IMR-90 (cell line): Measurements from ENCODE around the gene C10orf95. TPM values are rescaled to one million over a fixed set of nuclear protein-coding genes. Genes with fewer than 3 reads are reported as not detected.

Experiments used
- ATAC-seq: fragments of 200-7000 bp; cut with Tn5 transposase; 2 replicates; pipeline ENCODE4 v1.9.1; 2020; ENCODE audit warnings: low read depth, mild to moderate bottlenecking, moderate library complexity
- BruUV-seq: library from RNA; stranded (reverse); fragments of 400-500 nt; replicated peaks from 2 replicates; lab custom pipeline; 2021; lab: Mats Ljungman, UMichigan
- CTCF ChIA-PET: fragments of 300-600 bp; formaldehyde crosslinking; extraction: SDS; loops from one replicate; lab custom pipeline; 2021; ENCODE audit warnings: antibody characterized with exemption; lab: Yijun Ruan, JAX
- POLR2A ChIA-PET: fragments of 300-600 bp; sonication (Branson Sonifier 250); formaldehyde crosslinking; loops from one replicate; lab custom pipeline; 2022; ENCODE audit warnings: antibody characterized with exemption; ENCODE audit not compliant: unreplicated experiment; lab: Charles Lee
- DNase-seq: peaks from one replicate; pipeline ENCODE4 v3.0.0; 2013
- H2AFZ ChIP-seq: replicated peaks from 2 replicates; pipeline ENCODE3; 2013; ENCODE audit warnings: low read length, mild to moderate bottlenecking; ENCODE audit not compliant: poor library complexity
- H2AK5ac ChIP-seq: 2 replicates; pipeline ENCODE4 v1.6.1; 2013; ENCODE audit warnings: low read depth, low read length, inconsistent platforms
- H2AK9ac ChIP-seq: replicated peaks from 2 replicates; pipeline ENCODE3; 2013; ENCODE audit warnings: mild to moderate bottlenecking, low read depth, low read length, moderate library complexity; ENCODE audit not compliant: poor library complexity
- H2BK120ac ChIP-seq: 2 replicates; pipeline ENCODE4 v1.6.1; 2013; ENCODE audit warnings: low read depth, low read length, inconsistent platforms
- H2BK15ac ChIP-seq: 3 replicates; pipeline ENCODE4 v1.6.1; 2013; ENCODE audit warnings: low read depth, low read length, inconsistent platforms
- H2BK20ac ChIP-seq: 2 replicates; pipeline ENCODE4 v1.6.1; 2013; ENCODE audit warnings: low read depth, mild to moderate bottlenecking, inconsistent platforms, low read length, moderate library complexity
- H2BK5ac ChIP-seq: 2 replicates; pipeline ENCODE4 v1.6.1; 2013; ENCODE audit warnings: mild to moderate bottlenecking, low read depth, low read length, inconsistent platforms; ENCODE audit not compliant: poor library complexity, severe bottlenecking
- H3K14ac ChIP-seq: replicated peaks from 2 replicates; pipeline ENCODE4 v1.6.1; 2013; ENCODE audit warnings: low read depth, low read length, inconsistent platforms
- H3K18ac ChIP-seq: 2 replicates; pipeline ENCODE4 v1.6.1; 2013; ENCODE audit warnings: low read depth, low read length, control low read depth
- H3K23ac ChIP-seq: 2 replicates; pipeline ENCODE4 v1.6.1; 2013; ENCODE audit warnings: low read depth, low read length, inconsistent platforms
- H3K27ac ChIP-seq: 2 replicates; pipeline ENCODE4 v1.5.1; 2013; ENCODE audit warnings: mild to moderate bottlenecking, control low read depth, low read length; ENCODE audit not compliant: insufficient read depth
- H3K27me3 ChIP-seq: 2 replicates; pipeline ENCODE4 v1.6.1; 2013; ENCODE audit warnings: low read length; ENCODE audit not compliant: control insufficient read depth, insufficient read depth
- H3K36me3 ChIP-seq: 2 replicates; pipeline ENCODE4 v1.6.1; 2013; ENCODE audit warnings: low read length, mixed read lengths; ENCODE audit not compliant: control insufficient read depth, insufficient read depth
- H3K4ac ChIP-seq: 2 replicates; pipeline ENCODE4 v1.6.1; 2013; ENCODE audit warnings: low read depth, low read length, inconsistent platforms
- H3K4me1 ChIP-seq: 2 replicates; pipeline ENCODE4 v1.6.1; 2013; ENCODE audit warnings: low read length, mixed read lengths; ENCODE audit not compliant: control insufficient read depth, insufficient read depth
- H3K4me2 ChIP-seq: 2 replicates; pipeline ENCODE4 v1.6.1; 2013; ENCODE audit warnings: low read depth, mild to moderate bottlenecking, control low read depth, low read length, moderate library complexity
- H3K4me3 ChIP-seq: 2 replicates; pipeline ENCODE4 v1.5.1; 2013; ENCODE audit warnings: low read depth, mild to moderate bottlenecking, control low read depth, low read length, moderate library complexity; ENCODE audit not compliant: insufficient read depth
- H3K56ac ChIP-seq: 2 replicates; pipeline ENCODE4 v1.6.1; 2013; ENCODE audit warnings: low read length, inconsistent platforms; ENCODE audit not compliant: insufficient read depth; ENCODE audit errors: extremely low read depth
- H3K79me1 ChIP-seq, 2 experiments: 2 replicates each; pipeline ENCODE4 v1.6.1; 2013; ENCODE audit warnings: low read length in 2 of 2, inconsistent platforms in 1 of 2, low read depth in 1 of 2
- H3K9ac ChIP-seq: 2 replicates; pipeline ENCODE4 v1.6.1; 2013; ENCODE audit warnings: low read depth, low read length, control low read depth
- H3K9me1 ChIP-seq: 2 replicates; pipeline ENCODE4 v1.6.1; 2013; ENCODE audit warnings: low read length, inconsistent platforms; ENCODE audit not compliant: insufficient read depth
- H3K9me3 ChIP-seq: 2 replicates; pipeline ENCODE4 v1.6.1; 2013; ENCODE audit warnings: low read length; ENCODE audit not compliant: control insufficient read depth, insufficient read depth
- H4K20me1 ChIP-seq: 2 replicates; pipeline ENCODE4 v1.6.1; 2013; ENCODE audit warnings: low read length, inconsistent platforms; ENCODE audit not compliant: insufficient read depth
- H4K5ac ChIP-seq: 2 replicates; pipeline ENCODE4 v1.6.1; 2013; ENCODE audit warnings: mild to moderate bottlenecking, low read depth, low read length, control low read depth
- H4K8ac ChIP-seq, 2 experiments: 2 replicates each; pipeline ENCODE4 v1.6.1; 2013; ENCODE audit warnings: low read depth in 2 of 2, low read length in 2 of 2, control low read depth in 1 of 2, inconsistent platforms in 1 of 2
- H4K91ac ChIP-seq: 2 replicates; pipeline ENCODE4 v1.6.1; 2013; ENCODE audit warnings: low read depth, low read length, inconsistent platforms; ENCODE audit not compliant: insufficient read depth
- MAFK ChIP-seq: IDR thresholded peaks from 2 replicates; pipeline ENCODE4 v1.6.1; 2012; ENCODE audit warnings: low read depth, low read length, improper control_type of control experiment
- MXI1 ChIP-seq: IDR thresholded peaks from 2 replicates; pipeline ENCODE4 v1.6.1; 2012; ENCODE audit warnings: low read depth, mild to moderate bottlenecking, low read length, moderate library complexity, borderline replicate concordance
- RCOR1 ChIP-seq: IDR thresholded peaks from 2 replicates; pipeline ENCODE4 v1.6.1; 2012; ENCODE audit warnings: mild to moderate bottlenecking, low read length, improper control_type of control experiment; ENCODE audit not compliant: insufficient replicate concordance
- WGBS, 2 experiments: methylation state at CpG; one replicate each; pipeline versions ENCODE4 v1.1.5 to v1.1.7; 2013; ENCODE audit warnings: missing lambda C conversion rate in 2 of 2; ENCODE audit not compliant: insufficient read length in 1 of 2; ENCODE audit errors: extremely low coverage in 2 of 2; 5-methylcytosine and 5-hydroxymethylcytosine counted together
- dilution Hi-C: fragments of 300-500 bp; cut with HindIII; formaldehyde crosslinking; loops from one replicate; pipeline ENCODE4 v1.14.3; 2018; ENCODE audit warnings: low sequenced_read_pairs; ENCODE audit not compliant: unreplicated experiment
- in situ Hi-C: fragments of 300-500 bp; cut with MboI; formaldehyde crosslinking; loops from 3 replicates; pipeline ENCODE4 v1.14.3; 2019; ENCODE audit warnings: low sequenced_read_pairs, inconsistent platforms, mixed read lengths
- intact Hi-C: fragments of 100-400 bp; cut with micrococcal nuclease; formaldehyde crosslinking; loops from 2 replicates; pipeline ENCODE4 v1.10.0; 2022
- polyA plus RNA-seq, 3 experiments: library from polyadenylated mRNA; depleted of rRNA; stranded (reverse); fragments of >200 nt; gene quantifications; 2 replicates each; pipeline ENCODE4 v1.2.3, GENCODE V29; 2012; ENCODE audit warnings: low replicate concordance in 1 of 3
- total RNA-seq: library from RNA; depleted of rRNA; stranded (reverse); fragments of >200 nt; gene quantifications from 2 replicates; pipeline ENCODE4 v1.2.3, GENCODE V29; 2012

The C10orf95 gene
- total and polyA plus RNA-seq, 2 of the 4 experiments (the other 2 are of a cell fraction), result not detected

DNA sequence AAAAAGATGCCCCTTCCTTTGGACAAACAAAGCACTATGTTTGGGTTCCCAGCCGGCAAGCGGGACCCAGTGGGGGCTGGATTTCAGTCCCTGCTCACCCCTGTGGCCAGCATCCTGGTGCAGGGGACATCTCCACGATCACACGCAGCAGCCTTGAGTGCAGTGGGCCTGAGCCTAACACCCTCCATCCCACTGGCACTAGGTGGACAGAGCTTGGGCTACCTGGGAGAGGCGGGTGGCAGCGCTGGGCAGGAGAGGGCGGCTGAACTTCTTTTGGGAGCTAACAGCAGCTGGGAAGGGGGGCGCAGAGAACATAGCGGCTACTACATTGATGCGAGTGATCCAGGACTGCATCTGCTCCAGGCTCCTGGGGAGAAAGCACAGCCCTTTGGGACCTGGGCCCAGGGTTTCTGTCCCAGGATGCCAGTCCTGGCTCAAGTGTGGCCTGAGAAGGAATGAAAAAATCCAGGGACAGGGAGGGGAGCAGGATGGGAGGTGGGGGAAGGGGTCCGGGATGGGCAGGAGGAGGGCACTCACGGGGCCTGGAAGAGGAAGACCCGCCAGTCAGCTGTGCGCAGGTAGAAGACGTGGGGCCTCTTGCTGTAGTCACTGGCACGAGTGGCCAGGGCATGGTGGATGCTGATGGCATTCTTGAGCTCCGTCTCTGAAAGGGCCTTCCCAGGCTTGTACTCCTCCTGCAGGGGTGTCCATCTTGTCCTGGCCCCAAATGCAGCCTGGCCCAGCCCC, 46.8 kb downstream of the C10orf95 start:
- intact Hi-C loops (no loop called here), in situ Hi-C loops (no loop called here), dilution Hi-C loops (no loop called here)
- Histone ChIP-seq H3K9me3 (no peaks in the 10 kb centered on the region), H4K20me1 (peaks cover 6% of the 10 kb centered on the region), H2BK20ac (no peak overlapping the region), H4K91ac (no peak overlapping the region), H3K9me1 (peaks cover 5% of the 10 kb centered on the region; the same call in 1 of the 2 replicates), H2BK15ac (no peak overlapping the region), H2BK5ac (no peak overlapping the region), H3K18ac (no peak overlapping the region), H3K14ac (no peak overlapping the region), H2AK9ac (no peak overlapping the region), H2AK5ac (no peak overlapping the region), H3K4ac (no peak overlapping the region), H3K4me2 (no peak overlapping the region), H3K23ac (no peak overlapping the region), H4K5ac (no peak overlapping the region), H3K56ac (no peak overlapping the region), H3K4me3 (no peak overlapping the region), H3K27me3 (peaks cover 7% of the 10 kb centered on the region; the same call in 1 of the 2 replicates), H2BK120ac (no peak overlapping the region), H3K79me1 (peaks cover 9 to 13% of the 10 kb centered on the region in 2 experiments; a peak in 3 of 4 replicates), H4K8ac (no peak overlapping the region), H3K9ac (no peak overlapping the region), H3K36me3 (peaks cover 19% of the 10 kb centered on the region), H2AFZ (no peak overlapping the region), H3K27ac (no peak overlapping the region), H3K4me1 (peaks cover 11% of the 10 kb centered on the region)
- DNase-seq (no peak), ATAC-seq (no peak)
- BruUV-seq, result no TSS peak
- no peak for TF ChIP-seq MAFK
- TF ChIP-seq MXI1, result no peak
- no peak for TF ChIP-seq RCOR1
- ChIA-PET CTCF (interaction anchor here (0.6 to 1.0 kb wide), 2 partner anchors 19 to 185 kb away, joined by 5 read pairs; no protein-coding TSS in a partner anchor), POLR2A (no interaction called here)
- 93% methylated on average over 13 of the region's 17 CpGs; no CpG with 5 or more reads in 1 of the 2 experiments for WGBS, 2 experiments
